Measurements from ENCODE around the gene AKAP13.
A peak's percentile ranks its signal among the peaks of the same experiment; 100 is the strongest.
"Not testable (repeated sequence)": the region's sequence is repeated elsewhere in the genome, so short reads cannot be mapped to it uniquely, and the experiment has no call there.

Gene AKAP13

DNA sequence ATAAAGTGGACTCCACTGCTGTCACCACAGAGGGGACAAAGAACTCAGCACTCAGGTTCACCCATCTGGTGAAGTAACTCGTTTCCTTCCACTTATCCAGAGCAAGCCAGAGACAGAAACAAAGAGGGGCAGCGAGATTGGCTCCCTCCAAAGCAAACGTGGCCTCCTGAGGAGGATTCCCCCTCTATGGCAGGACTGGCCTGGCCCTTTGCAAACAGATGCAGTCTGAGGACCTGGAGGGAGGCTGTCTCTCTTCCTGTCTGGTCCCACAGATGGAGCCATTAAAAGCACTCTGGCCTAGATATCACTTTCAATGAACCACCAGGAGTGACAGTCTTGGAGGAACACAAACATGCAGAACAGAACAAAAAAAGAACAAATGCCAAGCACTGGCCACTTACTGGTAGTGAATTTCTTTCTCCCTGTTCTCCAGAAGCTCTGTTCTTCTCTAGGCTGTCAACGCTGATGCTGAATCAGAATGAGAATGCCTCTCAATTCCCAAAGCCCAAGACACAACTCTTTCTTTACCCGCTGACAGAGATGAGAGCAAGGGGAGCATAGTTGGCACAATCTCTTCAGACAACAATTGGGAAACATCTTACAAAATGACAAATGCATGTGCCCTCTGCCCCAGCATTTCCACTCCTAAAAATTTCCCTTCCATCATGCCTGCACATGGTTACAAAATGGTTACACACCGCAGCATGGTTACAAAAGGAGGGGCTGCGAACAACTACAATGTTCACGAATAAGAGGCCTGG, 400.0 kb downstream of the AKAP13 start:
- DNase-seq = no peak

DNA sequence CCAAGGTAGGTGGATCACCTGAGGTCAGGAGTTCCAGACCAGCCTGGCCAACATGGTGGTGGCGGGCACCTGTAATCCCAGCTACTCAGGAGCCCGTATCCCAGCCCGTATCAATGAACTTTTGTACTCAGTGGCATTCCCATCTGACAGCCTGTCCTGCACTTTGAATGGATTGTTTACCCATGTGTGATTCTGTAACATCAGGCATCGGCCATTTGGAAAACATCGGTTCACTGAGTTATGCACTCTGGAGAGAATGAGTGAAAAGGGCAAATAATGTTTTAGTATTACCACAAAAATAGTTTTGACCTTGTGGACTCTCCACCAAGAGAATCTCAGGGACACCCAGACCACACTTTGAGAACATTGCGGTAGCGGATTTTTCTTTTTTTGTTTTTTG, 400.7 kb downstream of the AKAP13 start:
- no peak for DNase-seq

DNA sequence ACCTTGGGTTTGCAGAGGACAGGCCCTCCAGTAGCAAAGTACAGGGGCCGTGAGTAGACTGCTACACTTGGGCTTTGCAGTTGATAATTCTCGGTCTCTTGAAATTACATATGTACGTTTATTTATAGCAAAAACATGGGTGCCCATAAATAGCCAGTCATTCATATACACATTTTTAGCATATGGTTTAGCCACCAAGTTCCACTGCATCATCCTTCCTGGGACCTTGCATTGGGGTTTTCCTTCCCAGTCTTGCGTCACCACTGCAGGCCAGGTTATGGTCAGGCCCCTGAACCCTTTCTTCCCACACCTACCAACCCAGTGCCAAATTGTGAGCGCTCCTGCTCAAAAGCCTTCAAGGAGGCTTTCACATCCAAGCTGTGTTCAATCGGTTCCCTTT, 401.7 kb downstream of the AKAP13 start:
- no peak for DNase-seq

DNA sequence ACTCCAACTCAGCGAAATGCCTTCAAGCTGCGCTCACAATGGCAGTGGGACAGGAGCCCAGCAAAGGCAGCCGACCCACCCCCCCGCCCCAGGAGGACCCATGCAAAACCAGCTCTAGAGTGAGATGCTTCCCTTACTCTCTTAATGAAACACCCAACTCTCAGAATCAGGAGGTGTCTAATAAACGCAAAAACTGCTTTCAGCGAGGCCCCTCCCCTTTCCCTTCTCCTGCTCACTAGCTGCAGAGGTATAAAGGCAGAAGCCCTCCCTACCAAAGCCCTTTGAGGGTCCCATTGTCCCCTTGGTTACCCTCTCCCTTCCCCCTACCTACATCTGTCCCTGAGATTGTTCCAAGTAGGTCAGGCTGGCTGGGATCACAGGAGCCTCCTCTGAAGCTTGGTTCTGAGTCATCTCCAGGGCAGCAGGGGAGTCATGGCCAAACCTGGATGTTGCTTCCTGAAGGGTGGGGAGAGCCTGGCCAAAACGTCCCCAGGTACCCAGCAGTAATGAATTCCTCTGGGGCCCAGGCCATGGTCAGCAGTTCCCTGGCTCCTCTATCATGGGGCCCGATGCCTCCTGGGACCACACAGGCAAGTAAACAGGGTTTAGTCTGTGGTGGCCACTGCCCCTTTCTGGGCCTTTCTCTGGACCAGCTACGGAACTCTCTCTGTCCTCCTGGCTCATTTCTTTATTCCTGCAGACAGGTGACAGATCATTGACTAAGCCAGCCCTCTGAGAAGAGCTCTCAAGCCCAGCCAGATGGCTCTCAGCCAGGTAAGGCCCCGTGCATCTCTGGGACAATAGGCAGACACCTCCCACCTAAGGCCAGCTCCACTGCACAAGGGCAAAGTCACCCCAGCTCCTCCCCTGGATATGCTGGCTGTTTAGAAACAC, 405.7 kb downstream of the AKAP13 start:
- peak; percentile 87 for DNase-seq

DNA sequence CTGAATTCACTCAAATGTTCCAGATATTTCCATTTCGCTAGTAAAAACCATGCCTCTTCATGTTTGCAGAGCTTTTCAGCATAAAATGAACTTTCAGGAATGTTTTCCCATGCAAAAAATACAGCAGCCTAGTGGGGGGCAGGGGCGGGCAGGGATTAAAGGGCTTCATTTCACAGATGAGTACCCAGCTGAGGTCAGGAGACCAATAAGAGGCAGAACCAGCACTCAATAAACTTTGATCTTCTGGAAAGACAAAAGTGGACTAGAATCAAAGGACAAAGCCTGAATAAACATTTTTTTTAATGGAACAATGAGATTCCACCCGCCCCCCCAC, 406.3 kb downstream of the AKAP13 start:
- DNase-seq = no peak

DNA sequence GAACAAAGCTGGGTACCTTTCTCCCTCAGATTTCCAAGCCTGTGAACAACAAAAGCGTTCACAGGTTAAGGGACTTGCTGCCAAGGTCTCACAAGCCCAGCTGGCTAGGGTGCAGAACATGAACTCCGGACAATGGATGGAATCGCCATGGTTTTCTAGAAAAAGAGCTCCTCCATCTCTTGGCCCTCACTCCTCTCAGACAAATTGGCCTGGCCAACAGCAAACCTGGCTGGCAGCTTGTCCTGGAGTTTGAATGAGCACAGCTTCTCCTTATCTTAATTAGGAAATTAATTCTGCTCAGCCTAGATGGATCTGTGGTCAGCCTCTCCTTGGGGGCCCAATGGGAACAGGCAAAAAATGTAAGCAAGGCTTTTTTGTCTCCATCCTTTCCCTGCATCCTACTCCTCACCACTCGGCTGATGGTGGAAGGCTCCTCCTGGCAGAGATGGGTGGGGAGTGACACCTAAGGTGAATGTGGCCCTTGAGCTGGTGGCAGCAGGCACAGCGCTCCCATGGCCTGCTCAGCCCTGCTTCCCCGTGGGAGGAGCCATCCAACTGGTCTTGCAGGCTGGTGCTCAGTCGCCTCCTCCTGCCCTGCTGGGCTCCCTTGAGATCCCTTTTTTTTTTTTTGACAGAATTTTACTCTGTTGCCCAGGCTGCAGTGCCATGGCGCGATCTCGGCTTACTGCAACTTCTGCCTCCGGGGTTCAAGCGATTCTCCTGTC, 408.5 kb downstream of the AKAP13 start:
- DNase-seq = no peak

DNA sequence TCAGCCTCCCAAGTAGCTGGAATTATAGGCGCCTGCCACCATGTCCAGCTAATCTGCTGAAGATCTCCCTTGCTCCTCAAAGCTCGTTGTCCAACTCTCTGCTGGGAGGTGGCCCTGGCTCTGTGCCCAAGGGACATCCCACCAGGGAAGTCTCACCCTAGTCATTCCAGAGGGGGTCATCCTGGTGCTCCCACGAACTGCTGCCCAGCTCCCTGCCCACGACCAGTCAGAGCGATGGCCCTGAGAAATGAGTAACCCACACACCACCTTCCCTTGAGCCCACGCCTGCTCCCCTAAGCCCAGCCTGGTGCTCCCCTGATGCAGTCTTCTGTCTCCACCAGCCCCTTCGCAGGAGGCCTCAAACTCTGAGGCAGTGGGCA, 409.1 kb downstream of the AKAP13 start:
- DNase-seq = no peak

DNA sequence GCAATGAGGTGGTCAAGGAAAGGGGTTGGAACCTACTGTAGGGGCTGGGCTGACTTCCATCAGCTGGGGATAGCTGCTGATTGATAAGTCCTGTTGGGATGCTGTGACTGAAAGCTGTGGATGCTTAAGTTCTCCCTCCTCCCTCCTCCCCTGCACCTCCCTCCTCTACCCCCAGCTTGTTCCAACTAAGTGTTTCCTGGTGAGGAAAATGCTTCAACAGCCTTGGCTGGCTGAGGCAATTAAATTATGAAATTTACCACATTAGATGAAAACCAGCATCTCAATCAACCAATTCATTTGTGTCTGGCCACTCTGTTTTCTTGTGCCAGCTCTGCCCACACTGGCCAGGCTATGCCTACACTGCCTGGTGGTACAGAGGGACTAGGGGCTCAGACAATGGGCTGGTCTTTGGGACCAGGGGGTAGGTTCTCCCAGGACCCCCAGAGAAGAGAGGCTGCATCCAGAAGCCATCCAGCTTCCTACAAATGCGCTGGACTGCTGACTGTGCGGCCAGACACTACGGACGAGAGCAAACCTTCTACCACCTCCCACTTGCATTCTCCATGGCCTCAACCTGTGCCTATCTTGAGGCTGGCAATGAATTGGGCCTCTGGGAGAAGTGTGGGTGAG, 411.8 kb downstream of the AKAP13 start:
- DNase-seq = no peak

DNA sequence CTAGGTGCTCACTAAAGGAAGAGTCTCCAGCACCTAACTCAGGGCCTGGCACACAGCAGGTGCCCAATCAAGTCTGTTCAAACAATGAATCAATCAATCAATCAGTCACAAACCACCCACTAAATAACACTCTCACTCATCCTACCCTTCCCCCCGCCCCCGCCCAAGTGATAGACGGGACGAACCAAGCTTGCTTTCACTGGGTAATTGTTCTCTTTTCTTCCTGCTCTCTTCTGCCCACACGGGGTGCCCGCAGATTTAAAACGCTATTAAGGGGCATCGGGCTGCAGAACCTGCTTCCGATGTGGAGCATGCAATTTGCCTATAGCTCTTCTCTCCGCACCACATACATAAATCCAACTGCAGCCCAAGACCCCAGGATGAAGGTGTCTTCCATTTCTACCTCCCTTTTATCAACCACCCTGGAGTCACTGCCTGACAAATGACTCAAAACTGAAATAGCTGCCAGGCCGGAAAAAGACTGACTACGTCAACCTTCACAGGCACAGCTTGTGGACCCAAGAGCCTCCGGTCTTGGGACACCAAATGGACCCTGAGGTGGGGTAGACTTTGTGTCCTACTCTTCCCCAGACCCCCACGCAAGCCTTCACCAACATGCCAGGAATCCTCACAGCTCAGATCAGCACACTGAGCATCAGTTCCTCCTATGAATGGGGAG, 412.6 kb downstream of the AKAP13 start:
- no peak for DNase-seq

DNA sequence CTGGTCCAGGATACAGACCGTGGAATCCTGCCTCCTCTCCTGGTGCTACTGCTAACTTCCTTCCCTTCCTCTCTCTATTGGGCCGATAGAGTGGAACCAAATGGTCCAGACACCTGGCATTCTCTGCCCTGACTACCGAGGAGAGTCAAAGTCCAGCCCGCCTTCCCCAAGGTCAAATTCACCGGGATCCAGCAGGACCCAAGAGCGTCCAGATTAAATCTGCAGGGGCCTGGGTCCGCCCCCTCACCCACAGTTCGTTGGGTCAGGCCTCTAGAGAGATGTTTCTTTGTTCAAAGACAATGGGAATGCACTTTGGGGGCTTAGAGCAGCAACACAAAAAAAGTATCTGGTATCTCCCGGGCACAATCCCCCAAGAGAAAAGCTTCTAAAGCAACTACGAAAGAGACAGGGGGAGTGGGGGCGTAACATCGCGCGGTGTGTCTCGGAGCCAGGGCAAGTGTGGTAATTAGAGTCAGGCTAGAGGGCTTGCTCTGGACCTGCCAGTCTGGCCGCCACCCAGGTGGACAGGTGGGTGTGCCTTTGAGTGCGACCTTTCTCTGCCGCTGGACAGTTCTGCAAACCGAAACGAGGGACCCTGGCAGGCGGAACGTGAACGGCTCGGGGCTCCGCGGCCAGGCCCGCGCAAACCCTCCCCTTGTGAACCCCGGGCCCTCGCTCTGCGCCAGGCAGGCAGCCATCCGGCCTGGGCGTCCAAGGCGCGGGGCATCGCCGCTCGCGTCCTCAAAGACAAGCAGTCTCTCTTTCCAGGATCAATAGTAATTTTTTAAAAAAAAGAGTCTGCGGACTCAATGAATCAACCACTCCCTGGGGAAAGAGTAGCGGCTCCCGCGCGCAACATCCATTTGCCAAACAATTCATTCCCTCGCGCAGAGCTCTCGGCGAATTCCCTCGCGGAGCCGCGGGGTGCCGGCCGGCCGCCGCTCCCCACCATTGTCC, 413.5 kb downstream of the AKAP13 start:
- no peak for DNase-seq

DNA sequence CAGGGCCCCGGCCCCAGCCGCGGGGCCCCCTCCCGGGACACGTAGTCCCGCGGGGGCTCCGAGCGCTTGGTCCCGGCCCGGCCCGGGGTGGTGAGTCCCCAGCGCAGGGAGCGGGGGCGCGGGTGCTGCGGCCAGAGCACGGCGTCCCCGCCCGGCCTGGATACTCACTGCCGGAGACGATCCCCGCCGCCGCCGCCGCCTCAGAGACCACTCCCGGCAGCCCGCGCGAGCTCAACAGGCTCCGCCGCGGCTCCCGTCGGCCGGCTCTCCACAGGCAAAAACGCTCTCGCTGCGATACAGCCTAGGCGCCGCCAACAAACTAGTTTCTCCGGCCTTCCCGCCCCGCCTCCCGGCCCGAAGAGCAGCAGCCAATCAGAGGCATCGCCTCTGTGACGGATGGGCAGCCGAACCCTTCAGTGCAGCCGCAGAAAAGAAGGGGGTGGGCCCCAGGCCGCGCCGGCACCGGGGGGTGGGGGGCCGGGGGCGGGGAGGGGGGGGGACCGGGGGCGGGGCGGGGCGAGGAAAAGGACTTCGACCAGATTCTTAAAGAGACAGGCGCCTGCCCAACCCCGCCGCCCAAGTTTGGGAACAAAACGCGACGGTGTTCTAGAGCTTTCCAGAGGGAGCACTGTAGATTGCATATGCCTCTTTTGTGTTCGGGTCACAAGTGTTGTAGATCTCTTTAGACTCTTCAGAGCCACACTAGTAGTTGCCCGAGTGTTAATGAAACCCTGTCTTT, 414.4 kb downstream of the AKAP13 start, which contains the start of gene KLHL25:
Gene KLHL25, minus strand, starts transcription at position 328 of the 739 bp plus-strand sequence. CDS start 25,115 bp downstream, outside the sequence.
- DNase-seq = peak; percentile 91

DNA sequence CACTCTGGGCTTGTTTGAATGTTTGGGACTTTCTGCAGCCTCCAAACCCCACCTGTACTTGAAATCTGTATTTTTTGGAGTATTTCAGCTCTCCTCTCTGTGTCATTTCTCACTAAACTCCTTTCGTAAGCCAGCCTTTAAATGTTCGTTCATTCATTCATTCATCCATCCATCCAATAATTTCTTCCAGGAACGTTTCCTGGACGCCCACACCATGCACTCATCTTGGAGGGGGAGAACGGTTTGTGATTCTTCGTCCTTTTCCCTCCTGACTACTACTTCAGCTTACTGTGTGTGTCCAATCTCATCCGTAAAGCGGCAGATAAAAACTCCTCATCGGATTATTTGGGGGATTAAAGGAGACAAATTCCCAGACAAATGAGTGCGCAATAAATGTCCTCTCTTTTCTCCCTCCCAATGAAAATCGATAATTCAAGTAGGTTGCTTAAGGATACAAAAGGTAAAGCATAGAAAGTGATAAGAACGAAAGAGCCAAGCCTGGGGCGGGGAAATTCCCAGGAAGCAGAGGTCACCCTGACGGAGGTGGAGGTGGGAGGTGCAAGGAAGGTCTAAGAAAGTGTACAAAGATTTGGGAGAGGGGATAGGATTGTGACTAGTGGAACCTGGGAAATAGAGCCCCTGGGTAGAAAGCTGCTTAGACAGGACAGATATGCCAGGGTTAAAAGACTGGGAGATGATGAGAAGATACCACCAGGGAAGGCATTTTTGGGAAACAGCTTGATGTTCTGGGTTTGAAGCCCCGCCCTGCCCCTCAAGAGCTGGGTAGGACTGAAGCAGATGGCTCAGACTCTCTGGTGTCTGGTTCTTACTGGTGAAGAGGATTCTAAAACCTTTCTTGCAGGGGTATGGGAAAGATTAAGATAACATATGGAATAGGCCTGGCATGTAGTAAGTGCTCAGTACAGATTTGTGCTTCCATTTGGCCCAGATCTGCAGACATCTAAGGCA, 415.2 kb downstream of the AKAP13 start:
- no peak for DNase-seq

DNA sequence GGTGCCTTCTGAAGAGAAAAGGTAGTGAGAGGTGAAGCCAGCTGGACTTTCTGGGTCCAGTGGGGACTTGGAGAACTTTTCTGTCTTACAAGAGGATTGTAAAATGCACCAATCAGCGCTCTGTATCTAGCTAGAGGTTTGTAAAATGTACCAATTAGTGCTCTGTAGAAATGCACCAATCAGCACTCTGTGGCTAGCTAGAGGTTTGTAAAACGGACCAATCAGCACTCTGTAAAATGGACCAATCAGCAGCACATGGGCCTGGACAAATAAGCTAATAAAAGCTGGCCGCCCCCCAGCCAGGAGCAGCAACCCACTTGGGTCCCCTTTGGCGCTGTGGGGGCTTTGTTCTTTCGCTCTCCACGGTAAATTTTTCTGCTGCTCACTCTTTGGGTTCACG, 416.0 kb downstream of the AKAP13 start:
- not testable (repeated sequence) for DNase-seq
